ENCODE measurements around the gene NOS1AP. TPM values are rescaled to one million over a fixed set of nuclear protein-coding genes. Genes with fewer than 3 reads are reported as not detected.

The NOS1AP gene
- total RNA-seq, 5 donors from 2014 or later (not counting 1 experiment from before 2014, with no cell fraction given), result 0.07 to 0.16 (median 0.09) TPM; not detected in 2

DNA sequence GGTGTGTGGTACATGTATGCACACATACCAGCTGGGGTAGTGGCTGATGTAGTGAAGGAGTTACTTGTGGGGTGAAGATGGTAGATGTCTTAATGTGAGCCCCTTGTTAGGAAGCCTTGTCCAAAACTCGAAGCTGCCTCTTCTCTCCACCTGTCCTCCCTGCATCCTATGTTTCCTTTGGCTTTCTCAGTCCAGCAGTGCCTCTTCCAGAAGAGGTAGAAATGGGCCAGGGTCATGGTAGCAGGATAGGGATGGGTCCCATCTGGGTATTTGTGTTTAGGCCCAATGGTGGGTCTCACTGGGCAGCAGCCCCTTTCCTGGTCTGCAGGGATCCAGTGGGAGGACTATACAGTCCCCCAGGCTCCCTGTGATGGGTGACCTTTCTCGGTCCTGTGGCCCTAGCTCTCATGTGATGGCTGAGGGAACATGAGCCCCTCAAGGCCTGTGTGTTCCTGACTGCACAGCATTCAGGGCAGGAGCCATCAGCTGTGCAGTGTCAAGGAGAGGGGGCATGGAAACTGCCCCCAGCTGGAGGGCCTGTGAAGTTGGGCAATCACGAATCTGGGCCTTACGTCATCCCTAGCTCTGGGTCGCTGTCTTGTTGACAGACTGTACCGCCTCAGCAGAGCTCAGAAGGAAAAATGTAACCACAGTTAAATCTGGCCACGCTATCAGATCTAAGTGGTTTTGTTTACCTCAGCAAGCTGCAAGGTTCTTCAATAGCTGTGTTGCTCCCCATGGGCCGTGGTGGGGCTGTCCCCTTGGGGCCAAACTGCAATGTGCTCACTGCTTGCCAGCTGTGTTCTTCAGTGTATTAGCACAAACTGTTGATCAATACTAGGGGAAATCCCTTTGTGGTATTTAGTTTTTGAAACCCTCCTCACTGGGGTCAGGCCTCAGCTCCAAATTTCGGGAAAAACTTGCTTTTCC, 82.7 kb downstream of the NOS1AP start:
- ChIA-PET POLR2A (no interaction called here), CTCF (interaction anchor here in 1 of 2 donors (0.6 kb wide), 1 partner anchor 189 kb away, joined by 5 read pairs; no protein-coding TSS in a partner anchor)
- Mint-ChIP-seq H3K36me3 (no peaks in the 10 kb centered on the region), H3K4me3 (no peak overlapping the region), H3K4me1 (no peaks in the 10 kb centered on the region), H3K27me3 (peaks cover 17 to 30% of the 10 kb centered on the region in 2 donors), H3K27ac (no peak overlapping the region), H3K9me3 (peaks cover 0 to 6% (median 0%) of the 10 kb centered on the region in 3 donors)
- WGBS (ENCODE audit: insufficient coverage), result 27% methylated on average over 7 of the region's 9 CpGs
- H3K4me3 ChIP-seq (ENCODE audit: control insufficient read depth in 1 of 2, extremely low read depth in 1 of 2, low read length in 1 of 2), result no peak overlapping the region
- DNase-seq (peak in 6 of 35 experiments; percentile 2 to 26 (median 8)), ATAC-seq (replicated peaks in 1 of 4) (peak; percentile 29 to 66 (median 44))
- H3K27me3 ChIP-seq (replicated peaks in 1 of 2; ENCODE audit: control insufficient read depth in 2 of 2, extremely low read depth in 1 of 2, insufficient read depth in 2 of 2, low read length in 1 of 2), result peaks cover 0 to 11% of the 10 kb centered on the region in 2 experiments
- no peaks in the 10 kb centered on the region for H3K9me3 ChIP-seq
- no peak overlapping the region for H3K27ac ChIP-seq (ENCODE audit: low read length)
- no peaks in the 10 kb centered on the region for H3K4me1 ChIP-seq (ENCODE audit: control insufficient read depth in 1 of 2, extremely low read depth in 1 of 2, insufficient read depth in 2 of 2, low read length in 2 of 2)
- no peaks in the 10 kb centered on the region for H3K36me3 ChIP-seq (ENCODE audit: control insufficient read depth in 2 of 2, extremely low read depth in 1 of 2, insufficient read depth in 1 of 2, low read length in 1 of 2)

DNA sequence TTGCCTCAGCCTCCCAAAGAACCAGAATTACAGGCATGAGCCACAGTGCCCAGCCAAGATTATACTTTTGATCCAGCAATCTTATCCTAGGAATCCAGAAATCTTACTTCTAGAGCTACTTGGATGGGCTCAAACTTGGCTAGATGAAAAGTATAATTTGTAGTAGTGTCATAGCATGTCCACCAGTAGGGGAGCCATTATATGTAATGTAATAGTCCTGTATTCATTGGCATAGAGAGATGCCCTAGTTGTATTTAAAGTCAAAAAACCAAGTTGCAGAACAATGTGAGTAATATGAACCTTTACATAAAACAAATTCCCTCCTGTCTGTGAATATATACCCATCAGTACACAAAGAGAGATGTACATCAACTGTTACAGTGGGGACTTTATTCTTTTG, 83.9 kb downstream of the NOS1AP start:
- no peak for DNase-seq
- CTCF ChIA-PET, result no interaction called here
- no peak overlapping the region for H3K27ac ChIP-seq (ENCODE audit: low read length)
- Mint-ChIP-seq H3K27me3 (peaks cover 15 to 27% of the 10 kb centered on the region in 2 donors), H3K36me3 (no peaks in the 10 kb centered on the region), H3K4me3 (no peak overlapping the region), H3K27ac (no peak overlapping the region), H3K4me1 (no peaks in the 10 kb centered on the region), H3K9me3 (peaks cover 0 to 6% (median 0%) of the 10 kb centered on the region in 3 donors)
- no peak overlapping the region for H3K4me3 ChIP-seq (ENCODE audit: control insufficient read depth in 1 of 2, extremely low read depth in 1 of 2, low read length in 1 of 2)
- H3K4me1 ChIP-seq (ENCODE audit: control insufficient read depth in 1 of 2, extremely low read depth in 1 of 2, insufficient read depth in 2 of 2, low read length in 2 of 2), result no peaks in the 10 kb centered on the region
- H3K36me3 ChIP-seq (ENCODE audit: control insufficient read depth in 2 of 2, extremely low read depth in 1 of 2, insufficient read depth in 1 of 2, low read length in 1 of 2), result no peaks in the 10 kb centered on the region
- H3K9me3 ChIP-seq, result no peaks in the 10 kb centered on the region
- POLR2A ChIA-PET, result no interaction called here
- H3K27me3 ChIP-seq (replicated peaks in 1 of 2; ENCODE audit: control insufficient read depth in 2 of 2, extremely low read depth in 1 of 2, insufficient read depth in 2 of 2, low read length in 1 of 2), result peaks cover 0 to 11% of the 10 kb centered on the region in 2 experiments
- ATAC-seq (replicated peaks in 1 of 4), result no peak

DNA sequence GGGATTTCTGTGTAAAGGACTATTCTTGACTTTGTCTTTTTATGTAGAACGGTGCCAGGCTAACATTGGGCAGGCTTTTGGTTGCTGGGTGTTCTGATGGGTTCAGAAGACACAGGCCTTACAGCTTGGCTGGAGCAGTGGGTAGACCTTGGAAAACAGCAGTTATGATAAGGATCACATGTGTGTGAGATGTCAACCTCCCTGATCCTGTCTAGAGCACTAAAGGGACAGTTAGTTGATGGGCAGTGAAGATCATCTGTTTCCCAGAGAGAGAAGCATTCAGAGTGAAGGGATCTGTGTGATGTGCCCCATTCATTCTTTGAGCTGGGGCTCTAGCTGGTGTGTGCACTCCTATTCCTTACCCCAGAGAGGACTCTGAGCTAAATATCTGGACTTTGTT, 88.0 kb downstream of the NOS1AP start:
- Mint-ChIP-seq H3K9me3 (no peaks in the 10 kb centered on the region), H3K4me3 (no peak overlapping the region), H3K27ac (no peak overlapping the region), H3K27me3 (peaks cover 7 to 10% of the 10 kb centered on the region in 2 donors), H3K36me3 (no peaks in the 10 kb centered on the region), H3K4me1 (no peaks in the 10 kb centered on the region)
- ATAC-seq (replicated peaks in 1 of 4) (no peak), DNase-seq (no peak)
- 92% methylated on average over 1 of the region's 1 CpG for WGBS (ENCODE audit: insufficient coverage)
- Histone ChIP-seq H3K27ac (ENCODE audit: low read length) (no peak overlapping the region), H3K27me3 (replicated peaks in 1 of 2; ENCODE audit: control insufficient read depth in 2 of 2, extremely low read depth in 1 of 2, insufficient read depth in 2 of 2, low read length in 1 of 2) (peaks cover 0 to 14% of the 10 kb centered on the region in 2 experiments), H3K4me1 (ENCODE audit: control insufficient read depth in 1 of 2, extremely low read depth in 1 of 2, insufficient read depth in 2 of 2, low read length in 2 of 2) (no peaks in the 10 kb centered on the region), H3K36me3 (ENCODE audit: control insufficient read depth in 2 of 2, extremely low read depth in 1 of 2, insufficient read depth in 1 of 2, low read length in 1 of 2) (no peaks in the 10 kb centered on the region), H3K4me3 (ENCODE audit: control insufficient read depth in 1 of 2, extremely low read depth in 1 of 2, low read length in 1 of 2) (no peak overlapping the region), H3K9me3 (no peaks in the 10 kb centered on the region)
- ChIA-PET POLR2A (no interaction called here), CTCF (no interaction called here)

DNA sequence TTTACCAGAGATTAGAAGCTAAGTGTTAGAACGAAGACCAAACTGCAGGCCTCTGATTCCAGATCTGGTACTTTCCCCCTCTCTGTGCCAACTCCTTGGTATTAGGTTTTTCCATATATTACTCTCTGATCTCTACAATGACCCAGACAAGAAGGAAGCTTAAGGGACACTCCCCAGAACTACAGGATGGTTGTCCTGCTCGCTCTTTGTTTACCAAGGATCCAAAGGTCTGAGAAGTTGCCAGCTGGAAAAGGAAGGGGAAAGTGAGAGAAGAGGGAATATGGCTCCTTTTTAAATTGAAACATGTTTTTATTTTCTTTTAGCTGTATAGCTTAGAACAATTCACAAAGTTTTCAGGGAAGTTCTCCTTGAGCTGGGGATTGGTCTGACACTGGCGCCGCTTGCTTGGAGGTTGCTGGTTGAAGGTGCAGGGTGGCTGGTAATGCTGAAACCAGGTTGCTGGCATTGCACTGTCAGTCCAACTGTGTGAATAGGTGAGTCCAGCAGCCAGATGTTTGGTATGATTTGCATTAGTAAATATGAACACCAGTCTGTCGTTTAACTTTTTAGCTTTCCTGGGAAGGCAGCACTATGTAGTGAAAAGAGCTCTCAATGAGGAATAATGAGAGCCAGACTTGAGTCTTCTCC, 89.3 kb downstream of the NOS1AP start:
- no peak for ATAC-seq (replicated peaks in 1 of 4)
- Histone ChIP-seq H3K9me3 (no peaks in the 10 kb centered on the region), H3K27me3 (replicated peaks in 1 of 2; ENCODE audit: control insufficient read depth in 2 of 2, extremely low read depth in 1 of 2, insufficient read depth in 2 of 2, low read length in 1 of 2) (peaks cover 0 to 14% of the 10 kb centered on the region in 2 experiments), H3K27ac (ENCODE audit: low read length) (no peak overlapping the region), H3K36me3 (ENCODE audit: control insufficient read depth in 2 of 2, extremely low read depth in 1 of 2, insufficient read depth in 1 of 2, low read length in 1 of 2) (no peaks in the 10 kb centered on the region), H3K4me3 (ENCODE audit: control insufficient read depth in 1 of 2, extremely low read depth in 1 of 2, low read length in 1 of 2) (no peak overlapping the region), H3K4me1 (ENCODE audit: control insufficient read depth in 1 of 2, extremely low read depth in 1 of 2, insufficient read depth in 2 of 2, low read length in 2 of 2) (no peaks in the 10 kb centered on the region)
- no peaks in the 10 kb centered on the region for H3K36me3 Mint-ChIP-seq
- H3K4me3 Mint-ChIP-seq, result no peak overlapping the region
- CTCF ChIA-PET, result no interaction called here
- H3K27ac Mint-ChIP-seq, result no peak overlapping the region
- no peaks in the 10 kb centered on the region for H3K9me3 Mint-ChIP-seq
- no peak for DNase-seq
- 94% methylated on average over 2 of the region's 5 CpGs for WGBS (ENCODE audit: insufficient coverage)
- no peaks in the 10 kb centered on the region for H3K4me1 Mint-ChIP-seq
- POLR2A ChIA-PET, result interaction anchor here in 1 of 2 donors (0.6 kb wide), 1 partner anchor 98 kb away, joined by 3 read pairs; no protein-coding TSS in a partner anchor
- H3K27me3 Mint-ChIP-seq, result peaks cover 10 to 15% of the 10 kb centered on the region in 2 donors

DNA sequence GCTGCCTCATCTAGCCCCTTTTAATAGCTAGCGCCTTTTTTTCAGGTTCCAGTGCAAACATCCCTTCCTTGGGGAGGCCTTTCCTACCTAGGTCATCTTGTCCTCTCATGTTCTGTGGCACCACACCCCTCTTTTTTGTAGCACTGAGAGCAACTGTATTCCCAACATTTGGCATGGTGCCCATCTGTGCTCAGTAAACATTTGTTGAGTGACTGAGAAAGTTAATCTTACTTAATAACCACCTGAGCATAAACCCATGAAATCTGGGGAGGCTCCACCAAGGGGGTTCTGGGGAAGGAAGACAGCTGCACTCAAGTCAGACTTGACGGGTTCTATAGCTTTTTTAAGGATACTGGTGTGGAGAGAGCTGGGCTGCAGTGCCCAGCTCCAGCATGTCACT, 90.0 kb downstream of the NOS1AP start:
- Mint-ChIP-seq H3K9me3 (no peaks in the 10 kb centered on the region), H3K36me3 (no peaks in the 10 kb centered on the region), H3K4me3 (no peak overlapping the region), H3K4me1 (no peaks in the 10 kb centered on the region), H3K27ac (no peak overlapping the region), H3K27me3 (peaks cover 9 to 16% of the 10 kb centered on the region in 2 donors)
- POLR2A ChIA-PET, result no interaction called here
- ATAC-seq (replicated peaks in 1 of 4), result no peak
- H3K4me3 ChIP-seq (ENCODE audit: control insufficient read depth in 1 of 2, extremely low read depth in 1 of 2, low read length in 1 of 2), result no peak overlapping the region
- H3K36me3 ChIP-seq (ENCODE audit: control insufficient read depth in 2 of 2, extremely low read depth in 1 of 2, insufficient read depth in 1 of 2, low read length in 1 of 2), result no peaks in the 10 kb centered on the region
- DNase-seq, result no peak
- no peak overlapping the region for H3K27ac ChIP-seq (ENCODE audit: low read length)
- no peaks in the 10 kb centered on the region for H3K9me3 ChIP-seq
- CTCF ChIA-PET, result no interaction called here
- H3K4me1 ChIP-seq (ENCODE audit: control insufficient read depth in 1 of 2, extremely low read depth in 1 of 2, insufficient read depth in 2 of 2, low read length in 2 of 2), result no peaks in the 10 kb centered on the region
- H3K27me3 ChIP-seq (replicated peaks in 1 of 2; ENCODE audit: control insufficient read depth in 2 of 2, extremely low read depth in 1 of 2, insufficient read depth in 2 of 2, low read length in 1 of 2), result peaks cover 0 to 12% of the 10 kb centered on the region in 2 experiments
- WGBS (ENCODE audit: insufficient coverage), result 56% methylated on average over 2 of the region's 2 CpGs

DNA sequence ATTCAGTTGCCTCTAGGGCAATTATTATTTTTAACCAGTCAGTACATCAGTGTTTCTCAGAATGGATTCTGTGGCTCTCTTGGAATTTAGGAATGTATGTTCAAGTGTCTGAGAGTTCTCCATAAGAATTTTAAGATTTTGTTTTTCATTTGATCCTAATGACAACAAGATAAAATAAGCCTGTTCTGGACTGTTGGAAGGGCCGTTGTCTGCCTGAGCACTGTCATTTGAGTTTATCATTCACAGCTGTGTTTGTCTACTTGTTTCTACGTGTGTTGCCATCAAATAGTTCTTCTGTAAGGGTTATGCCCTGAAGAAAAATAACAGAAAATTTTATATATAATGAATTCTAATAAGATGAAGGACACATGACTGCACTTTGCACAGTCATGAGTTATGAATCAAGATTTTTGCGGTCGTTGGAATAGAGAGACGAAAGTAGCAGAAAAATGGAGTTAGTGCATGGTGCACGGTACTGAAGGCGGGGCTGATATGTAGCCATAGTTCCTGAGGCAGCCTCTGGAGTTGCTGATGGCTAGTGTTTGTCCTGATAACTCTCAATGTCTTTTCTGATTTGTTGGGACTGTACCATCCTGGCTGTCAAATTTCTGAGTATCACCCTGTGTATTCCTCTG, 92.5 kb downstream of the NOS1AP start:
- no peak overlapping the region for H3K4me3 ChIP-seq (ENCODE audit: control insufficient read depth in 1 of 2, extremely low read depth in 1 of 2, low read length in 1 of 2)
- no peak overlapping the region for H3K27ac ChIP-seq (ENCODE audit: low read length)
- no peak for ATAC-seq (replicated peaks in 1 of 4)
- no peak for DNase-seq
- H3K9me3 Mint-ChIP-seq, result no peaks in the 10 kb centered on the region
- POLR2A ChIA-PET, result interaction anchor here in 1 of 2 donors (0.7 kb wide), 1 partner anchor 522 kb away, joined by 3 read pairs; no protein-coding TSS in a partner anchor
- no peak overlapping the region for H3K4me3 Mint-ChIP-seq
- no peaks in the 10 kb centered on the region for H3K4me1 ChIP-seq (ENCODE audit: control insufficient read depth in 1 of 2, extremely low read depth in 1 of 2, insufficient read depth in 2 of 2, low read length in 2 of 2)
- no peaks in the 10 kb centered on the region for H3K4me1 Mint-ChIP-seq
- peaks cover 0 to 16% of the 10 kb centered on the region in 2 experiments for H3K27me3 ChIP-seq (replicated peaks in 1 of 2; ENCODE audit: control insufficient read depth in 2 of 2, extremely low read depth in 1 of 2, insufficient read depth in 2 of 2, low read length in 1 of 2)
- H3K27ac Mint-ChIP-seq, result no peak overlapping the region
- no peaks in the 10 kb centered on the region for H3K9me3 ChIP-seq
- CTCF ChIA-PET, result no interaction called here
- WGBS (ENCODE audit: insufficient coverage), result 88% methylated on average over 5 of the region's 7 CpGs
- peaks cover 21 to 22% of the 10 kb centered on the region in 2 donors for H3K27me3 Mint-ChIP-seq
- no peaks in the 10 kb centered on the region for H3K36me3 Mint-ChIP-seq
- no peaks in the 10 kb centered on the region for H3K36me3 ChIP-seq (ENCODE audit: control insufficient read depth in 2 of 2, extremely low read depth in 1 of 2, insufficient read depth in 1 of 2, low read length in 1 of 2)

Measured in T-cell (primary cell).